GM19043 (cell line): ENCODE measurements around the gene PPP2R2D.
"Not testable (repeated sequence)": the region's sequence is repeated elsewhere in the genome, so short reads cannot be mapped to it uniquely, and the experiment has no call there.

Experiments
- ATAC-seq: cut with Tn5 transposase; IDR thresholded peaks from one replicate; pipeline ENCODE4 v1.9.1; 2021; ENCODE audit warnings: low read depth; ENCODE audit not compliant: unreplicated experiment

Gene PPP2R2D

GRCh38 chr10:131987786-131988185 lies 87.0 kb downstream of the PPP2R2D start:
- ATAC-seq: not testable (repeated sequence)

- ATAC-seq: no peak
Observed at GRCh38 chr10:131991726-131992125, 90.9 kb downstream of the PPP2R2D start.

GRCh38 chr10:131993275-131993674 lies 92.5 kb downstream of the PPP2R2D start:
- no peak for ATAC-seq

- ATAC-seq: no peak
Observed at GRCh38 chr10:131994435-131994834, 93.6 kb downstream of the PPP2R2D start.

- no peak for ATAC-seq
Observed at GRCh38 chr10:131996466-131997365, 95.9 kb downstream of the PPP2R2D start.

- ATAC-seq: no peak
Observed at GRCh38 chr10:131997366-131998049, 96.7 kb downstream of the PPP2R2D start.

- ATAC-seq: no peak
Observed at GRCh38 chr10:131998050-131998844, 97.4 kb downstream of the PPP2R2D start.

GRCh38 chr10:131998845-131999681 lies 98.3 kb downstream of the PPP2R2D start:
- ATAC-seq: no peak

GRCh38 chr10:132001238-132001972 lies 100.6 kb downstream of the PPP2R2D start:
- ATAC-seq: no peak

- ATAC-seq: no peak
Observed at GRCh38 chr10:132002004-132002403, 101.2 kb downstream of the PPP2R2D start.

- no peak for ATAC-seq
Observed at GRCh38 chr10:132003282-132003924, 102.6 kb downstream of the PPP2R2D start.

- no peak for ATAC-seq
Observed at GRCh38 chr10:132004052-132004451, 103.2 kb downstream of the PPP2R2D start.

GRCh38 chr10:132005147-132005546 lies 104.3 kb downstream of the PPP2R2D start:
- ATAC-seq: no peak

- ATAC-seq: no peak
Observed at GRCh38 chr10:132006966-132007365, 106.2 kb downstream of the PPP2R2D start.

- ATAC-seq: no peak
Observed at GRCh38 chr10:132007681-132008080, 106.9 kb downstream of the PPP2R2D start.
